IMR-90 (cell line): ENCODE measurements around the gene LRP1B.

ENCODE experiments used
- CTCF ChIP-seq: conservative IDR thresholded peaks from 2 replicates; pipeline ENCODE4 v1.5.1; 2012; ENCODE audit warnings: mild to moderate bottlenecking, low read depth, low read length, improper control_type of control experiment
- POLR2A ChIP-seq: IDR thresholded peaks from 2 replicates; pipeline ENCODE4 v1.6.1; 2012; ENCODE audit warnings: mild to moderate bottlenecking, low read depth, low read length

GRCh38 chr2:140873915-140874531 lies 1256.8 kb downstream of the LRP1B start:
- TF ChIP-seq CTCF (no peak), POLR2A (no peak)
